Left ventricle myocardium inferior (tissue), 1 donor: ENCODE measurements around the gene CLDN7. TPM values are rescaled to one million over a fixed set of nuclear protein-coding genes. Genes with fewer than 3 reads are reported as not detected.
A peak's percentile ranks its signal among the peaks of the same experiment; 100 is the strongest.

ENCODE experiments used
- DNase-seq: peaks from one replicate; pipeline ENCODE4 v3.0.0-alpha.2; 2020
- H3K27ac ChIP-seq: fragments of 200-600 bp; replicated peaks from 2 replicates; pipeline ENCODE4 v1.8.0; 2021
- H3K27me3 ChIP-seq: fragments of 200-600 bp; 2 replicates; pipeline ENCODE4 v1.8.0; 2021; ENCODE audit warnings: low read depth
- H3K36me3 ChIP-seq: fragments of 200-600 bp; 2 replicates; pipeline ENCODE4 v1.8.0; 2021
- H3K4me1 ChIP-seq: fragments of 200-600 bp; 2 replicates; pipeline ENCODE4 v1.8.0; 2021
- H3K4me3 ChIP-seq: fragments of 200-600 bp; 2 replicates; pipeline ENCODE4 v1.8.0; 2021; ENCODE audit warnings: mild to moderate bottlenecking, moderate library complexity
- H3K9me3 ChIP-seq: fragments of 200-600 bp; replicated peaks from 2 replicates; pipeline ENCODE4 v1.8.0; 2021
- intact Hi-C: fragments of 100-400 bp; cut with micrococcal nuclease; formaldehyde crosslinking; loops from one replicate; pipeline ENCODE4 v1.11.0; 2022
- total RNA-seq: library from RNA; stranded (reverse); fragmentation: NEBNext Ultra II Directional; extraction: Animal tissue kit (Norgen Biotek cat#: 25700); gene quantifications from one replicate; pipeline ENCODE4 v1.2.1, GENCODE V29; 2021
- TF ChIP-seq, protein P1 (sequence below): fragments of 200-600 bp; IDR thresholded peaks from 2 replicates; pipeline ENCODE4 v1.8.0; 2021; ENCODE audit warnings: antibody characterized with exemption, mild to moderate bottlenecking, borderline replicate concordance
- donor health status: DM: no; HTN: yes; CAD: no; lungs with severe emphysema.

CLDN7 gene
- total RNA-seq, 1 donor from 2014 or later: 1.6 TPM

- peak; percentile 59 for DNase-seq
- H3K4me1 ChIP-seq: peaks cover 59% of the 10 kb centered on the region
- intact Hi-C loops: no loop called here
Measured at GRCh38 chr17:7307686-7308624, 45.7 kb upstream of the CLDN7 start.

DNA sequence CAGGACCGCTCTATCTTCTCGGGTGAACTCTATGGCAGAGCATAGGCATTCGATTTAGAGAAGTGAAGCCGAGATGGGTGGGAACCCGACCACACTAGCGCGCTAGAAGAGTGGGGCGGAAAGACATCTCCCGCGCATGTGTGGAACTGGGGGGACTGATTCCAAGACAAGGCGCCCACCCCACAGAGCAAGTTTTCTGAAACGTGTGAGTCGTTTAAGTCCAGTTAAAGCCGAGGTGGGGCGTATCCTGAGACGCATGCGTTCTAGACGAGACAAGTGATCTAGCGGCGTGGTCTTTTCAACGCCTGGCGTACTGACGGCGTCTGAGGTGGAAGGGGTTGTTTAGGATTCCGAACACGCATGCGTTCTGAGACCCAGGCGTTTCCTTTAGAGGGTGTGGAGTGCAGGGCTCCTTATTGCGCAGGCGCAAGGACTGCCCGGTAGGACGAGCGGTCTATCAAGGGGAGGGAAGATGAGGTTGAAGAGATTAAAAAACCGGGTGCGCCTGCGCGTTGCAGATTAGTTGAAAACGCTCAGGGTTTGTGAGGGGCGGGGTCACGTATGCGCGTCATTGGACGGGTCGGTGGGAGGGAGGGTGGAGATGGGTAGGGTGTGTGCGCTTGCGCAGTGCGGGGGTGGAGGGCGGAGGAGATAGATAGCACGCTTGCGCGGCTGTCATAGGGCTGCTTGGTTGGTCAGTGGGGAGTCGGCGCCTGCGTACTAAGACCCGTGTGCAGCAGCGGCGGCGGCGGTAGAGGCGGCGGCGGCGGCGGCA is 44.8 kb upstream of the CLDN7 start, which contains the start of gene EIF5A:
Gene EIF5A (plus strand): TSS at position 718 of the 775 bp plus-strand sequence. CDS start 2,008 bp downstream, outside the sequence.
- TF ChIP-seq, protein P1, sequence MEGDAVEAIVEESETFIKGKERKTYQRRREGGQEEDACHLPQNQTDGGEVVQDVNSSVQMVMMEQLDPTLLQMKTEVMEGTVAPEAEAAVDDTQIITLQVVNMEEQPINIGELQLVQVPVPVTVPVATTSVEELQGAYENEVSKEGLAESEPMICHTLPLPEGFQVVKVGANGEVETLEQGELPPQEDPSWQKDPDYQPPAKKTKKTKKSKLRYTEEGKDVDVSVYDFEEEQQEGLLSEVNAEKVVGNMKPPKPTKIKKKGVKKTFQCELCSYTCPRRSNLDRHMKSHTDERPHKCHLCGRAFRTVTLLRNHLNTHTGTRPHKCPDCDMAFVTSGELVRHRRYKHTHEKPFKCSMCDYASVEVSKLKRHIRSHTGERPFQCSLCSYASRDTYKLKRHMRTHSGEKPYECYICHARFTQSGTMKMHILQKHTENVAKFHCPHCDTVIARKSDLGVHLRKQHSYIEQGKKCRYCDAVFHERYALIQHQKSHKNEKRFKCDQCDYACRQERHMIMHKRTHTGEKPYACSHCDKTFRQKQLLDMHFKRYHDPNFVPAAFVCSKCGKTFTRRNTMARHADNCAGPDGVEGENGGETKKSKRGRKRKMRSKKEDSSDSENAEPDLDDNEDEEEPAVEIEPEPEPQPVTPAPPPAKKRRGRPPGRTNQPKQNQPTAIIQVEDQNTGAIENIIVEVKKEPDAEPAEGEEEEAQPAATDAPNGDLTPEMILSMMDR: no peak
- Histone ChIP-seq H3K27ac (peak within 1 kb of the TSS; percentile 99), H3K27me3 (no peaks in the 10 kb centered on the region), H3K4me3 (peak within 1 kb of the TSS; percentile 97), H3K9me3 (no peaks in the 10 kb centered on the region), H3K4me1 (peaks cover 50% of the 10 kb centered on the region), H3K36me3 (peaks cover 29% of the 10 kb centered on the region)
- DNase-seq: peak; percentile 100
- intact Hi-C loops: no loop called here

More at GRCh38 chr17:7307686-7308624, 45.7 kb upstream of the CLDN7 start:
- Histone ChIP-seq H3K9me3 (no peaks in the 10 kb centered on the region), H3K27me3 (no peaks in the 10 kb centered on the region), H3K36me3 (peaks cover 37% of the 10 kb centered on the region), H3K27ac (peak overlapping the region; percentile 99), H3K4me3 (peak overlapping the region; percentile 97)
- TF ChIP-seq, protein P1: peak; percentile 37

- H3K27me3 ChIP-seq: no peaks in the 10 kb centered on the region
- intact Hi-C loops: no loop called here
- DNase-seq: no peak
Measured at GRCh38 chr17:7304179-7304578, 41.9 kb upstream of the CLDN7 start.

DNA sequence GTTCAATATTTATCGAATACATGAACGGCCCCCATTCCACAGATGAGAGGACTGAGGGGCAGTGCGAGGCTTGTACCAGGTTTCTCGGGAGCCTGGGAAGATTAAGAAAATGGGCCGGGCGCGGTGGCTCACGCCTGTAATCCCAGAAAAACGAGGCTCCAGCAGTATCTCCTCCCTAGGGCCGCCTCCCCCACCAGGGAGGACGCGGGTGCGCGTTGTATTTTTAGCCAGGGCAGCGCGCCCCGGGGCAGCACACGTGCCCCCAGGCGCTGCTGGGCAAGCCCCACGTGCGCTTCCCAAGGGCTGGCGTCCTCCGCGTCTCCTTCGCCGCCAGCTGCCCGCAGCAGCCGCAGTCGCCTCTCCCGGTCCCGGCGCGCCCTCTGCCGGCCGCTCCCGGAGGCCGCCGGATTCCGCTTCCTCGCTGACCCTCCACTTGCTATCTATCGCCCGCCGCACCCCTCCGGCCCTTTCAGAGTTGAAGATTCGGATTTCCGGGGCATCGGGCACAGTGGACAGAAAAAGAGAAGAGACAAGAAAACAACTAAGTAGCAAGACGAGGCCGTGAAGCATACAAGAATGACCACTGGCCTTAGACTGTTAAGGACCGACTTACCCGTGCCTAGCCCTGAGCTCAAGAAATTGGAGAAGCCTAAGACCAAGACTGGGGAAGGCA is 34.0 kb upstream of the CLDN7 start:
- peaks cover 47% of the 10 kb centered on the region for H3K27me3 ChIP-seq
- H3K27ac ChIP-seq: peak overlapping the region; percentile 87
- H3K4me1 ChIP-seq: peaks cover 56% of the 10 kb centered on the region
- H3K4me3 ChIP-seq: peak overlapping the region; percentile 50
- DNase-seq: peak; percentile 86
- TF ChIP-seq, protein P1: peak; percentile 94
- intact Hi-C loops: no loop called here
- no peaks in the 10 kb centered on the region for H3K9me3 ChIP-seq
- no peaks in the 10 kb centered on the region for H3K36me3 ChIP-seq

More at GRCh38 chr17:7304179-7304578, 41.9 kb upstream of the CLDN7 start:
- Histone ChIP-seq H3K4me1 (peaks cover 23% of the 10 kb centered on the region), H3K36me3 (no peaks in the 10 kb centered on the region), H3K4me3 (no peak overlapping the region), H3K9me3 (no peaks in the 10 kb centered on the region), H3K27ac (no peak overlapping the region)
- TF ChIP-seq, protein P1: no peak
